BLaER1 (cell line): Measurements from ENCODE around the gene CD44.

ENCODE experiments used
- H3K27ac ChIP-seq: shearing (Covaris generic); formaldehyde crosslinking; 2 replicates; pipeline ENCODE4 v1.8.1; 2022
- H3K27me3 ChIP-seq: shearing (Covaris generic); formaldehyde crosslinking; 2 replicates; pipeline ENCODE4 v1.8.1; 2022
- H3K36me3 ChIP-seq: shearing (Covaris generic); formaldehyde crosslinking; 2 replicates; pipeline ENCODE4 v1.8.1; 2022
- H3K4me1 ChIP-seq: shearing (Covaris generic); formaldehyde crosslinking; 2 replicates; pipeline ENCODE4 v1.8.1; 2022
- H3K4me2 ChIP-seq: shearing (Covaris generic); formaldehyde crosslinking; 2 replicates; pipeline ENCODE4 v1.8.1; 2022
- H3K4me3 ChIP-seq: shearing (Covaris generic); formaldehyde crosslinking; 2 replicates; pipeline ENCODE4 v1.8.1; 2022
- H3K9ac ChIP-seq: shearing (Covaris generic); formaldehyde crosslinking; 2 replicates; pipeline ENCODE4 v1.8.1; 2022
- H3K9me3 ChIP-seq: shearing (Covaris generic); formaldehyde crosslinking; 2 replicates; pipeline ENCODE4 v1.8.1; 2022
- H4K20me1 ChIP-seq: shearing (Covaris generic); formaldehyde crosslinking; 2 replicates; pipeline ENCODE4 v1.8.1; 2022
- Cebpa-rat ChIP-seq: shearing (Covaris generic); IDR thresholded peaks from 2 replicates; pipeline ENCODE4 v1.8.1; 2022

Gene CD44

GRCh38 chr11:35144806-35145205 lies 5.8 kb downstream of the CD44 start:
- Histone ChIP-seq H3K9ac (no peak overlapping the region), H3K4me1 (peaks cover 67% of the 10 kb centered on the region), H3K36me3 (peaks cover 67% of the 10 kb centered on the region)

GRCh38 chr11:35145271-35145670 lies 6.3 kb downstream of the CD44 start:
- Histone ChIP-seq H3K4me2 (peak overlapping the region; percentile 97), H3K27ac (peak overlapping the region; percentile 29; the same call in 1 of the 2 replicates), H3K36me3 (peaks cover 71% of the 10 kb centered on the region), H3K9me3 (peaks cover 24% of the 10 kb centered on the region), H3K4me3 (no peak overlapping the region), H3K4me1 (peaks cover 64% of the 10 kb centered on the region), H3K9ac (no peak overlapping the region), H3K27me3 (no peaks in the 10 kb centered on the region), H4K20me1 (peaks cover 93% of the 10 kb centered on the region)
- TF ChIP-seq Cebpa-rat = no peak

More at GRCh38 chr11:35144806-35145205, 5.8 kb downstream of the CD44 start:
- TF ChIP-seq Cebpa-rat = no peak
- Histone ChIP-seq H4K20me1 (peaks cover 88% of the 10 kb centered on the region), H3K27ac (no peak overlapping the region), H3K27me3 (no peaks in the 10 kb centered on the region), H3K9me3 (peaks cover 19% of the 10 kb centered on the region), H3K4me2 (peak overlapping the region; percentile 97), H3K4me3 (no peak overlapping the region)

DNA sequence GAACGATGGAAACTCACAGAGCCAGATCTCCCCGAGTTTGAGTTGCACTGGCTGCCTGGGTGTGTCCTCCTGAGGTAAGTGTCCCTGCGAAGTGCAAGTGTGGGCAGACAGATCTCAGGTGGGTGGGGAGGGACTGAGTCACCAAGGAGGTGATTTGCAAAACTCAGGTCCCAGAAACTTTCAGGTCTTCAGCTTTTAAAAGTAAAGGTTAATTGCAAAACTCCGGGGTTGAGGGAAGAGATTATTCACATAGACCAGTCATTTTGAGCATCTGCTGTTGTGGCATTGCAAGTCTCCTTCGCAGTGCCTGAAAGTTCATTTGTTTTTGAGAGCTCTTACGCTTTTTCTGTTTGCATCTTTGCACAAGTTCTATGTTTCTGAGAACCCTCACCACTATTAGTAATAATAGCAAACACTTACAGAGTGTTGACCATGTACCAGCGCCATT lies 7.1 kb downstream of the CD44 start:
- peaks cover 80% of the 10 kb centered on the region for H3K36me3 ChIP-seq
- no peaks in the 10 kb centered on the region for H3K27me3 ChIP-seq
- no peak overlapping the region for H3K27ac ChIP-seq
- peaks cover 95% of the 10 kb centered on the region for H4K20me1 ChIP-seq
- H3K9ac ChIP-seq = no peak overlapping the region
- peaks cover 55% of the 10 kb centered on the region for H3K4me1 ChIP-seq
- no peak overlapping the region for H3K4me3 ChIP-seq
- no peak for TF ChIP-seq Cebpa-rat
- no peak overlapping the region for H3K4me2 ChIP-seq
- peaks cover 32% of the 10 kb centered on the region for H3K9me3 ChIP-seq

GRCh38 chr11:35146711-35147110 lies 7.7 kb downstream of the CD44 start:
- H3K36me3 ChIP-seq = peaks cover 86% of the 10 kb centered on the region
- H3K4me2 ChIP-seq = no peak overlapping the region
- no peak overlapping the region for H3K4me3 ChIP-seq
- H4K20me1 ChIP-seq = peaks cover 98% of the 10 kb centered on the region
- H3K4me1 ChIP-seq = peaks cover 49% of the 10 kb centered on the region
- H3K9me3 ChIP-seq = peaks cover 38% of the 10 kb centered on the region
- no peak overlapping the region for H3K27ac ChIP-seq
- no peak for TF ChIP-seq Cebpa-rat
- no peaks in the 10 kb centered on the region for H3K27me3 ChIP-seq
- H3K9ac ChIP-seq = no peak overlapping the region

DNA sequence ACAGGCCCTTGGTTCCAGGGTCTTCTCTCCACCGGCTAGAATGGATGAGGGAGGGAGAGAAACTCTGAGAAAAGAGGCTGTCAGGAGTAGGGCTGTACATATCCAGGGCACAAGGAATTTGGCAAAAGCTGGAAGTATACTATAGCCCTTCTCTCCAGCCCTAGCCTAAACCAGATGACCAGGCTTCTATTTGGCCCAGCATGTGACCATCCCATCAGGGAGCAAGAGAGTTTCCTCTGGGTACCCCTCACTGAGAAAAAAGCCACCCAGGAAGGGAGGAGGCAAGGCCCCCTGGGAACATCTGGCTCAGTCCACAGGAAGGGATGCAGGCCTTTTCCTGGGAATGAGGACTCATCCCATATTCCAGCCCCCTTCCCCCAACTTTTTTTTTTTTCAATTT lies 8.3 kb downstream of the CD44 start:
- peaks cover 44% of the 10 kb centered on the region for H3K4me1 ChIP-seq

DNA sequence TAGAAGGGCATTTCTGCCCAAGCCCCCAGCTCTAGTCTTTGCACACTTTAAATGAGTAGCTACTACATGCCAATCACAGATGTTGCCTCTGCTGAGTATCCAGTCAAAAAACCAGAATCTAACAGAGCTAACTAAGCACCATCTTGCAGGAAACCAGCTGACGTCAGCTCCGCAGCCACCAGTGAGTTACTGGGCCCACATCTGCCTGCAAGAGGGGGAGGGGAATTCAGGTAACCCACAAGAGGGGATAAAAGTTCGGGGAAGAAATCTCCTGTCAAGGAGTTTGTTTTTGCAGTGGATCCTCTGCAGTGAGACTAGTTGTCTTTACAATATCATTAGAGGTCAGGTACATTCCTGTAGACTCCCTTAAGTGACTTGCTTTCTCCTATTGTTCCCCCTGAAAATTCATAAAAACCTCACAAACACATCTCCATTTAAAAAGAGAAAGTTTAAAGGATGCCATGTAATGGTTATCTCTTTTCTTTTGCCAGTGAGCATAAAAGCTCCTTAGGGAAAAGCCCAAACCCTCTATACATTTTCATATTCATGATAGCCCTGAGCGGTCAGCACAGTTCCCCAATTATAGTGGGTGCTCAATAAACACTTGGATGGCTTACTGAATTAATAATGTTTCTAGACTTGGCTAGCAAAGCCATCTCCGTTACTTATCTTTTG lies 9.3 kb downstream of the CD44 start:
- H3K36me3 ChIP-seq = peaks cover 92% of the 10 kb centered on the region
- peaks cover 98% of the 10 kb centered on the region for H4K20me1 ChIP-seq
- H3K27ac ChIP-seq = no peak overlapping the region
- no peak overlapping the region for H3K9ac ChIP-seq
- H3K4me1 ChIP-seq = peaks cover 33% of the 10 kb centered on the region
- no peaks in the 10 kb centered on the region for H3K27me3 ChIP-seq
- H3K4me2 ChIP-seq = no peak overlapping the region
- H3K9me3 ChIP-seq = peaks cover 44% of the 10 kb centered on the region
- H3K4me3 ChIP-seq = no peak overlapping the region
- no peak for TF ChIP-seq Cebpa-rat

More for the DNA sequence above, 8.3 kb downstream of the CD44 start:
- Histone ChIP-seq H4K20me1 (peaks cover 98% of the 10 kb centered on the region), H3K36me3 (peaks cover 91% of the 10 kb centered on the region), H3K27me3 (no peaks in the 10 kb centered on the region), H3K4me3 (no peak overlapping the region), H3K4me2 (no peak overlapping the region), H3K9ac (no peak overlapping the region), H3K27ac (no peak overlapping the region), H3K9me3 (peaks cover 43% of the 10 kb centered on the region)
- no peak for TF ChIP-seq Cebpa-rat

- H3K9me3 ChIP-seq = peaks cover 50% of the 10 kb centered on the region
- H3K9ac ChIP-seq = no peak overlapping the region
- H4K20me1 ChIP-seq = peaks cover 98% of the 10 kb centered on the region
- peaks cover 19% of the 10 kb centered on the region for H3K4me1 ChIP-seq
- TF ChIP-seq Cebpa-rat = no peak
- no peaks in the 10 kb centered on the region for H3K27me3 ChIP-seq
- H3K27ac ChIP-seq = no peak overlapping the region
- no peak overlapping the region for H3K4me3 ChIP-seq
- H3K4me2 ChIP-seq = no peak overlapping the region
- H3K36me3 ChIP-seq = peaks cover 99% of the 10 kb centered on the region
These were observed 11.5 kb downstream of the CD44 start for GRCh38 chr11:35150454-35150853.

GRCh38 chr11:35151241-35151640 lies 12.3 kb downstream of the CD44 start:
- no peaks in the 10 kb centered on the region for H3K27me3 ChIP-seq
- TF ChIP-seq Cebpa-rat = no peak
- peaks cover 91% of the 10 kb centered on the region for H3K36me3 ChIP-seq
- peaks cover 22% of the 10 kb centered on the region for H3K4me1 ChIP-seq
- H3K4me2 ChIP-seq = no peak overlapping the region
- no peak overlapping the region for H3K4me3 ChIP-seq
- no peak overlapping the region for H3K9ac ChIP-seq
- H3K9me3 ChIP-seq = peaks cover 50% of the 10 kb centered on the region
- H3K27ac ChIP-seq = no peak overlapping the region
- H4K20me1 ChIP-seq = peaks cover 100% of the 10 kb centered on the region

- Histone ChIP-seq H3K36me3 (peaks cover 90% of the 10 kb centered on the region), H3K27me3 (no peaks in the 10 kb centered on the region), H3K4me2 (no peak overlapping the region), H3K4me1 (peaks cover 22% of the 10 kb centered on the region), H3K9me3 (peaks cover 50% of the 10 kb centered on the region), H4K20me1 (peaks cover 100% of the 10 kb centered on the region), H3K4me3 (no peak overlapping the region), H3K9ac (no peak overlapping the region), H3K27ac (no peak overlapping the region)
- no peak for TF ChIP-seq Cebpa-rat
These were observed 12.8 kb downstream of the CD44 start for GRCh38 chr11:35151683-35152280.

- peaks cover 98% of the 10 kb centered on the region for H4K20me1 ChIP-seq
These were observed 13.6 kb downstream of the CD44 start for GRCh38 chr11:35152575-35152974.

More at GRCh38 chr11:35152575-35152974, 13.6 kb downstream of the CD44 start:
- Histone ChIP-seq H3K9me3 (peaks cover 50% of the 10 kb centered on the region), H3K36me3 (peaks cover 87% of the 10 kb centered on the region), H3K27ac (no peak overlapping the region), H3K4me2 (no peak overlapping the region), H3K27me3 (no peaks in the 10 kb centered on the region), H3K4me1 (peaks cover 26% of the 10 kb centered on the region), H3K4me3 (no peak overlapping the region), H3K9ac (no peak overlapping the region)
- no peak for TF ChIP-seq Cebpa-rat
